Measurements from ENCODE around the gene ETV5. TPM values are rescaled to one million over a fixed set of nuclear protein-coding genes. Genes with fewer than 3 reads are reported as not detected.

Gene ETV5
- total RNA-seq, 1 donor from 2014 or later = 16.3 TPM

DNA sequence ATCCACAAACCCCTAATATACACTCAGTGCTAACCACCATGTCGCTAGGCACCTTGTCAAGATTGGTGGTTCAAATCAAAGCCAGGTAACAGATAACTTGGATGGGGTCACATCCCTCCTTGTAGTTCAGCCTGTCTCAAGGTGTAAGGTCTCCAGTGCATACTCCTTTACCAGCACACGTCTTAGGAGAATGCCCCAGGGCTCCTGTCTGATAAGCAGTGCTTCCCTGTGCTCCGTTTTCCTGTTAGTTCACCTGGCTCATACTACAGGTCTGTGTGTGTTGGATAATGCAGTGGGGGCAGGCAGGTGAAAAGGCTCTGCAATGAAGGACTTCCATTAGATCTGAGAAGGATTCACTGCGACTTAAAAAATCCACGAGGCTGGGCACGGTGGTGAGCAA lies 50.7 kb downstream of the ETV5 start:
- H3K36me3 Mint-ChIP-seq = peaks cover 46% of the 10 kb centered on the region

DNA sequence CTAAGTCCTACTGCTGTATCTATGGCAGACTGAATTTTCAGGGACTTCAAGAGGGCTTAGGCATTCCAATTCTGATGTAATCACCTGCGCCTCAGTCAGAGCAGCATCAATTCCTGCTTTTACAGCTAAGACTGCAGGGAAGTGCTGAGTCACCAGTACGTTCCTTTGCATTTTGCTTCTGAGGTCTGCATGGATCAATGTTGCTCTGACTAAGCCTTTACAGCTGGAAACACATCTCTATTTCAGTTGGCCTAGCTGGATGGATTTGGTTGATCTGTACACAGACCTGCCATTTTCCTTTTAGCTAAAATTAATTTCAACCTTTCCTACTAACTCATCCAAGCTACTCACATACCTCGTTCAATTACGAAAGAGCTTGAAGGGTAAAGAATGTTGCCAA lies 51.3 kb downstream of the ETV5 start:
- Histone ChIP-seq H2AFZ (replicated peaks) (no peak overlapping the region), H3K36me3 (peaks cover 3% of the 10 kb centered on the region), H3K79me2 (ENCODE audit: low read depth) (no peaks in the 10 kb centered on the region), H3K4me1 (peaks cover 9% of the 10 kb centered on the region), H3F3A (ENCODE audit: low read depth) (no peaks in the 10 kb centered on the region), H3K4me2 (no peak overlapping the region), H3K4me3 (no peak overlapping the region), H3K9ac (no peak overlapping the region), H3K9me3 (ENCODE audit: low read depth) (no peaks in the 10 kb centered on the region), H3K27me3 (no peaks in the 10 kb centered on the region), H4K20me1 (ENCODE audit: low read depth) (no peaks in the 10 kb centered on the region), H3K27ac (no peak overlapping the region)
- no peak overlapping the region for H3K27ac Mint-ChIP-seq
- H3K27me3 Mint-ChIP-seq (ENCODE audit: insufficient read depth, low read depth) = no peaks in the 10 kb centered on the region
- no peak for TF ChIP-seq EZH2 (IDR thresholded peaks at IDR 0.05)
- TF ChIP-seq EZH2phosphoT487 (IDR thresholded peaks at IDR 0.05) = no peak
- TF ChIP-seq, protein P1, sequence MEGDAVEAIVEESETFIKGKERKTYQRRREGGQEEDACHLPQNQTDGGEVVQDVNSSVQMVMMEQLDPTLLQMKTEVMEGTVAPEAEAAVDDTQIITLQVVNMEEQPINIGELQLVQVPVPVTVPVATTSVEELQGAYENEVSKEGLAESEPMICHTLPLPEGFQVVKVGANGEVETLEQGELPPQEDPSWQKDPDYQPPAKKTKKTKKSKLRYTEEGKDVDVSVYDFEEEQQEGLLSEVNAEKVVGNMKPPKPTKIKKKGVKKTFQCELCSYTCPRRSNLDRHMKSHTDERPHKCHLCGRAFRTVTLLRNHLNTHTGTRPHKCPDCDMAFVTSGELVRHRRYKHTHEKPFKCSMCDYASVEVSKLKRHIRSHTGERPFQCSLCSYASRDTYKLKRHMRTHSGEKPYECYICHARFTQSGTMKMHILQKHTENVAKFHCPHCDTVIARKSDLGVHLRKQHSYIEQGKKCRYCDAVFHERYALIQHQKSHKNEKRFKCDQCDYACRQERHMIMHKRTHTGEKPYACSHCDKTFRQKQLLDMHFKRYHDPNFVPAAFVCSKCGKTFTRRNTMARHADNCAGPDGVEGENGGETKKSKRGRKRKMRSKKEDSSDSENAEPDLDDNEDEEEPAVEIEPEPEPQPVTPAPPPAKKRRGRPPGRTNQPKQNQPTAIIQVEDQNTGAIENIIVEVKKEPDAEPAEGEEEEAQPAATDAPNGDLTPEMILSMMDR (IDR thresholded peaks at IDR 0.05) = no peak
- H3K9me3 Mint-ChIP-seq = no peaks in the 10 kb centered on the region
- H3K4me3 Mint-ChIP-seq = no peak overlapping the region
- peaks cover 42% of the 10 kb centered on the region for H3K36me3 Mint-ChIP-seq
- H3K4me1 Mint-ChIP-seq = peaks cover 3% of the 10 kb centered on the region
- no peak for DNase-seq (ENCODE audit: low spot score)

More for the DNA sequence above, 50.7 kb downstream of the ETV5 start:
- Histone ChIP-seq H3K27ac (no peak overlapping the region), H3K4me1 (peaks cover 9% of the 10 kb centered on the region), H3K79me2 (ENCODE audit: low read depth) (no peaks in the 10 kb centered on the region), H3K4me2 (no peak overlapping the region), H3K27me3 (no peaks in the 10 kb centered on the region), H4K20me1 (ENCODE audit: low read depth) (no peaks in the 10 kb centered on the region), H3K9ac (no peak overlapping the region), H3K4me3 (no peak overlapping the region), H2AFZ (replicated peaks) (no peak overlapping the region), H3K36me3 (peaks cover 3% of the 10 kb centered on the region), H3K9me3 (ENCODE audit: low read depth) (no peaks in the 10 kb centered on the region), H3F3A (ENCODE audit: low read depth) (no peaks in the 10 kb centered on the region)
- Mint-ChIP-seq H3K4me1 (peaks cover 3% of the 10 kb centered on the region), H3K27ac (no peak overlapping the region), H3K27me3 (ENCODE audit: insufficient read depth, low read depth) (no peaks in the 10 kb centered on the region), H3K4me3 (no peak overlapping the region), H3K9me3 (no peaks in the 10 kb centered on the region)
- no peak for DNase-seq (ENCODE audit: low spot score)
- no peak for TF ChIP-seq EZH2phosphoT487 (IDR thresholded peaks at IDR 0.05)
- TF ChIP-seq EZH2 (IDR thresholded peaks at IDR 0.05) = no peak
- TF ChIP-seq, protein P1 (IDR thresholded peaks at IDR 0.05) = no peak

DNA sequence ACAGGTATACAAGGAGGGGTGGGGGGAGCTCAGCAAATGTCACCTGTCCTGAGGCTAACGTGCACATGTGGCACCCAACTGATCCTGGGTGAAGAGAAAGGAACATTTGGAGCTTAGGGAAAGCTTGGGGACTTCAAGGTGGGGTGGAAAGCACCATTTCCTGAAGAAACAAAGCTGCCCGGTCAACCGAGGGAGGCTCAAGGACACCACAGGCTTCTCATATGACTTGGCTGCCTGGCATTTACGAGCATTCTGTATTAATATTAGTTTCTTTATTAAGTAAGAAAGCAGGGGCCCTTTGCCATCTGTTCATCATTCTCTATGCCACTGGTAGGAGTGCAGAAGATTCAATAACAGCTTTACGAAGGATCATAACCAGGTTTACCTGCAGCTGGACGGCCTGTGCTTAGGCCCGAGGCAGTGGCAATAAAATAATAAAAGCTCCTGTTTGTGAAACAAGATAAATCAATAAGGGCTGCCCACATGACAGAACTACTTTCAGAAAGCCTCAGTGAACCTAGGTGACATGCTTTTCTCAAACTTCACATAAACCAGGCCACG lies 54.0 kb downstream of the ETV5 start:
- Histone ChIP-seq H2AFZ (replicated peaks) (no peak overlapping the region), H3K9ac (no peak overlapping the region), H3K9me3 (ENCODE audit: low read depth) (no peaks in the 10 kb centered on the region), H3K36me3 (peaks cover 3% of the 10 kb centered on the region), H3K79me2 (ENCODE audit: low read depth) (no peaks in the 10 kb centered on the region), H3K27me3 (no peaks in the 10 kb centered on the region), H3K4me1 (peaks cover 9% of the 10 kb centered on the region), H3K27ac (no peak overlapping the region), H3K4me3 (no peak overlapping the region), H4K20me1 (ENCODE audit: low read depth) (no peaks in the 10 kb centered on the region), H3F3A (ENCODE audit: low read depth) (no peaks in the 10 kb centered on the region), H3K4me2 (no peak overlapping the region)
- TF ChIP-seq EZH2 (IDR thresholded peaks at IDR 0.05) = no peak
- TF ChIP-seq, protein P1 (IDR thresholded peaks at IDR 0.05) = no peak
- TF ChIP-seq EZH2phosphoT487 (IDR thresholded peaks at IDR 0.05) = no peak
- Mint-ChIP-seq H3K27me3 (ENCODE audit: insufficient read depth, low read depth) (no peaks in the 10 kb centered on the region), H3K36me3 (peaks cover 48% of the 10 kb centered on the region), H3K9me3 (no peaks in the 10 kb centered on the region), H3K4me3 (no peak overlapping the region), H3K27ac (no peak overlapping the region), H3K4me1 (peaks cover 3% of the 10 kb centered on the region)
- DNase-seq (ENCODE audit: low spot score) = no peak

All from neural progenitor cell (in vitro differentiated cells).